GM12872 (cell line): ENCODE data around the gene CMYA5.

Source experiments
- CTCF ChIP-seq: IDR thresholded peaks from 3 replicates; pipeline ENCODE4 v1.5.1; 2011; ENCODE audit warnings: low read depth, mild to moderate bottlenecking, low read length, moderate library complexity; ENCODE audit not compliant: insufficient read depth

CMYA5 gene

GRCh38 chr5:79689541-79690466 is at the start of gene CMYA5:
CMYA5 (plus strand) TSS chr5:79689836; CDS start chr5:79689908, 72 bp downstream.
- no peak for TF ChIP-seq CTCF

- TF ChIP-seq CTCF: no peak
These were observed 49.0 kb upstream of the CMYA5 start for GRCh38 chr5:79640571-79641055.

- TF ChIP-seq CTCF: no peak
These were observed 48.2 kb upstream of the CMYA5 start for GRCh38 chr5:79641414-79641813.

- TF ChIP-seq CTCF: no peak
These were observed 47.4 kb upstream of the CMYA5 start for GRCh38 chr5:79642210-79642609.

GRCh38 chr5:79653843-79654242 is 35.8 kb upstream of the CMYA5 start:
- no peak for TF ChIP-seq CTCF

GRCh38 chr5:79663212-79663611 is 26.4 kb upstream of the CMYA5 start:
- no peak for TF ChIP-seq CTCF

- TF ChIP-seq CTCF: no peak
These were observed 22.9 kb upstream of the CMYA5 start for GRCh38 chr5:79666758-79667157.
